Naive thymus-derived CD8-positive, alpha-beta T cell (primary cell): ENCODE results near the gene CGRRF1. TPM values are rescaled to one million over a fixed set of nuclear protein-coding genes. Genes with fewer than 3 reads are reported as not detected.

Experiments used
- ATAC-seq, 2 donors: fragments of 150-1000 bp; cut with Tn5 transposase in 1 of 2; sonication (Bioruptor Pico), chemical (Tn5 transposase) in 1 of 2; 1 replicate in 1 of 2; 2 replicates in 1 of 2; pipeline ENCODE4 v1.10.0; 2021; ENCODE audit warnings: mild to moderate bottlenecking in 2 of 2, moderate library complexity in 2 of 2
- POLR2A ChIA-PET: fragments of 350-600 bp; sonication (Branson Sonifier 250); formaldehyde crosslinking; loops from one replicate; lab custom pipeline; 2021; ENCODE audit warnings: antibody characterized with exemption; lab: Charles Lee
- DNase-seq, 10 donors: peaks; one replicate each; pipeline versions ENCODE4 v3.0.0 to v3.0.0-alpha.2; 2020 to 2022
- H3K27ac Mint-ChIP-seq, 10 donors: one replicate each; pipeline ENCODE4 v1.8.0; 2020 to 2022; ENCODE audit warnings: mild to moderate bottlenecking in 10 of 10, mixed read lengths in 10 of 10, moderate library complexity in 4 of 10, inconsistent platforms in 1 of 10
- H3K27me3 Mint-ChIP-seq, 5 donors: one replicate each; pipeline ENCODE4 v1.8.0; 2021 to 2022; ENCODE audit warnings: mixed read lengths in 5 of 5
- H3K36me3 Mint-ChIP-seq, 3 donors: one replicate each; pipeline ENCODE4 v1.8.0; 2020 to 2022; ENCODE audit warnings: mixed read lengths in 3 of 3, mild to moderate bottlenecking in 2 of 3, inconsistent platforms in 1 of 3
- H3K4me1 Mint-ChIP-seq, 4 donors: one replicate each; pipeline ENCODE4 v1.8.0; 2021 to 2022; ENCODE audit warnings: mixed read lengths in 4 of 4
- H3K4me3 Mint-ChIP-seq, 10 donors: one replicate each; pipeline ENCODE4 v1.8.0; 2020 to 2022; ENCODE audit warnings: mild to moderate bottlenecking in 10 of 10, mixed read lengths in 10 of 10, moderate library complexity in 6 of 10, inconsistent platforms in 1 of 10
- H3K9me3 Mint-ChIP-seq, 9 donors: one replicate each; pipeline ENCODE4 v1.8.0; 2020 to 2022; ENCODE audit warnings: mixed read lengths in 9 of 9, mild to moderate bottlenecking in 3 of 9, inconsistent platforms in 1 of 9, moderate library complexity in 1 of 9
- polyA plus RNA-seq, 3 donors: library from polyadenylated mRNA; unstranded; fragments of 300-500 nt; fragmentation: Illumina TruSeq; gene quantifications; one replicate each; pipeline ENCODE4 v1.2.3, GENCODE V29; 2021
- total RNA-seq, 8 experiments: library from RNA in 2 of 8; stranded (reverse) in 2 of 8; gene quantifications; one replicate each; pipeline ENCODE4 v1.2.3 and lab custom pipeline; 2021 to 2026

The CGRRF1 gene
- total and polyA plus RNA-seq, 5 experiments from 2014 or later = 19.4 to 29.2 (median 24.3) TPM

- peaks cover 0 to 19% (median 17%) of the 10 kb centered on the region in 3 donors for H3K36me3 Mint-ChIP-seq
Measured at GRCh38 chr14:54568821-54569595, 59.3 kb downstream of the CGRRF1 start.

GRCh38 chr14:54570047-54570446 lies 60.3 kb downstream of the CGRRF1 start:
- Mint-ChIP-seq H3K4me1 (peaks cover 3 to 16% (median 12%) of the 10 kb centered on the region in 4 donors), H3K27me3 (peaks cover 13 to 29% (median 22%) of the 10 kb centered on the region in 5 donors), H3K36me3 (peaks cover 0 to 27% (median 17%) of the 10 kb centered on the region in 3 donors), H3K9me3 (peaks cover 0 to 25% (median 15%) of the 10 kb centered on the region in 9 donors), H3K4me3 (no peak overlapping the region), H3K27ac (no peak overlapping the region)
- DNase-seq = no peak
- POLR2A ChIA-PET = no interaction called here
- ATAC-seq = no peak

More at GRCh38 chr14:54568821-54569595, 59.3 kb downstream of the CGRRF1 start:
- Mint-ChIP-seq H3K9me3 (peaks cover 0 to 20% (median 15%) of the 10 kb centered on the region in 9 donors), H3K4me1 (peaks cover 7 to 26% (median 19%) of the 10 kb centered on the region in 4 donors), H3K4me3 (peak overlapping the region in 8 of 10 donors; percentile 14 to 95 (median 74)), H3K27ac (no peak overlapping the region), H3K27me3 (peaks cover 7 to 26% (median 17%) of the 10 kb centered on the region in 5 donors)
- DNase-seq = no peak
- no peak for ATAC-seq
- POLR2A ChIA-PET = interaction anchor here (0.6 to 0.7 kb wide), 2 partner anchors 59 to 100 kb away, joined by 4 to 7 read pairs; no protein-coding TSS in a partner anchor

GRCh38 chr14:54570631-54571415 lies 61.1 kb downstream of the CGRRF1 start:
- no peak for DNase-seq
- Mint-ChIP-seq H3K27ac (no peak overlapping the region), H3K9me3 (peaks cover 0 to 25% (median 15%) of the 10 kb centered on the region in 9 donors), H3K36me3 (peaks cover 0 to 27% (median 17%) of the 10 kb centered on the region in 3 donors), H3K27me3 (peaks cover 13 to 30% (median 22%) of the 10 kb centered on the region in 5 donors), H3K4me1 (peaks cover 3 to 16% (median 10%) of the 10 kb centered on the region in 4 donors), H3K4me3 (no peak overlapping the region)
- ATAC-seq = no peak
- POLR2A ChIA-PET = no interaction called here

- Mint-ChIP-seq H3K27ac (no peak overlapping the region), H3K36me3 (peaks cover 0 to 31% (median 17%) of the 10 kb centered on the region in 3 donors), H3K4me3 (no peak overlapping the region), H3K27me3 (peaks cover 24 to 44% (median 30%) of the 10 kb centered on the region in 5 donors), H3K9me3 (peaks cover 0 to 25% (median 15%) of the 10 kb centered on the region in 9 donors), H3K4me1 (peaks cover 2 to 16% (median 8%) of the 10 kb centered on the region in 4 donors)
- POLR2A ChIA-PET = no interaction called here
- peak in 1 of 10 donors; percentile 2 for DNase-seq
- no peak for ATAC-seq
Measured at GRCh38 chr14:54572316-54572715, 62.6 kb downstream of the CGRRF1 start.

GRCh38 chr14:54574528-54574927 lies 64.8 kb downstream of the CGRRF1 start:
- POLR2A ChIA-PET = interaction anchor here (0.8 kb wide), 1 partner anchor 8 kb away, joined by 3 read pairs; no protein-coding TSS in a partner anchor
- DNase-seq (no peak), ATAC-seq (no peak)
- H3K4me1 Mint-ChIP-seq = peaks cover 0 to under 1% (median 0%) of the 10 kb centered on the region in 4 donors
- H3K36me3 Mint-ChIP-seq = peaks cover 0 to 31% (median 17%) of the 10 kb centered on the region in 3 donors
- no peak overlapping the region for H3K27ac Mint-ChIP-seq
- peaks cover 23 to 44% (median 32%) of the 10 kb centered on the region in 5 donors for H3K27me3 Mint-ChIP-seq
- H3K4me3 Mint-ChIP-seq = no peak overlapping the region
- H3K9me3 Mint-ChIP-seq = peaks cover 0 to 25% (median 15%) of the 10 kb centered on the region in 9 donors

GRCh38 chr14:54577494-54577893 lies 67.8 kb downstream of the CGRRF1 start:
- DNase-seq = no peak
- Mint-ChIP-seq H3K27me3 (peaks cover 13 to 34% (median 20%) of the 10 kb centered on the region in 5 donors), H3K4me1 (no peaks in the 10 kb centered on the region), H3K36me3 (peaks cover 0 to 24% (median 9%) of the 10 kb centered on the region in 3 donors), H3K27ac (no peak overlapping the region), H3K4me3 (no peak overlapping the region), H3K9me3 (peaks cover 0 to 18% (median 9%) of the 10 kb centered on the region in 9 donors)
- ATAC-seq = no peak
- POLR2A ChIA-PET = no interaction called here

- H3K4me1 Mint-ChIP-seq = no peaks in the 10 kb centered on the region
- no peak overlapping the region for H3K4me3 Mint-ChIP-seq
- DNase-seq (no peak), ATAC-seq (no peak)
- H3K27me3 Mint-ChIP-seq = peaks cover 12 to 34% (median 20%) of the 10 kb centered on the region in 5 donors
- peaks cover 0 to 21% (median 7%) of the 10 kb centered on the region in 3 donors for H3K36me3 Mint-ChIP-seq
- peaks cover 0 to 14% (median 7%) of the 10 kb centered on the region in 9 donors for H3K9me3 Mint-ChIP-seq
- no peak overlapping the region for H3K27ac Mint-ChIP-seq
- POLR2A ChIA-PET = no interaction called here
Measured at GRCh38 chr14:54577977-54578376, 68.3 kb downstream of the CGRRF1 start.

GRCh38 chr14:54579621-54580020 lies 69.9 kb downstream of the CGRRF1 start:
- peaks cover 0 to 4% (median 0%) of the 10 kb centered on the region in 9 donors for H3K9me3 Mint-ChIP-seq
- peaks cover 0 to 6% (median 0%) of the 10 kb centered on the region in 3 donors for H3K36me3 Mint-ChIP-seq
- H3K4me1 Mint-ChIP-seq = no peaks in the 10 kb centered on the region
- H3K27ac Mint-ChIP-seq = no peak overlapping the region
- DNase-seq (no peak), ATAC-seq (no peak)
- H3K27me3 Mint-ChIP-seq = peaks cover 6 to 22% (median 12%) of the 10 kb centered on the region in 5 donors
- POLR2A ChIA-PET = no interaction called here
- H3K4me3 Mint-ChIP-seq = no peak overlapping the region

- DNase-seq = no peak
- no peaks in the 10 kb centered on the region for H3K4me1 Mint-ChIP-seq
- peaks cover 2 to 13% (median 11%) of the 10 kb centered on the region in 5 donors for H3K27me3 Mint-ChIP-seq
- POLR2A ChIA-PET = interaction anchor here (0.6 kb wide), 1 partner anchor 1885 kb away, joined by 5 read pairs; no protein-coding TSS in a partner anchor
- peaks cover 0 to 3% (median 0%) of the 10 kb centered on the region in 3 donors for H3K36me3 Mint-ChIP-seq
- no peak overlapping the region for H3K4me3 Mint-ChIP-seq
- no peak overlapping the region for H3K27ac Mint-ChIP-seq
- H3K9me3 Mint-ChIP-seq = no peaks in the 10 kb centered on the region
- no peak for ATAC-seq
Measured at GRCh38 chr14:54580933-54581332, 71.2 kb downstream of the CGRRF1 start.

- H3K36me3 Mint-ChIP-seq = no peaks in the 10 kb centered on the region
- ATAC-seq = no peak
- POLR2A ChIA-PET = no interaction called here
- no peak overlapping the region for H3K4me3 Mint-ChIP-seq
- peaks cover 0 to 10% (median 2%) of the 10 kb centered on the region in 5 donors for H3K27me3 Mint-ChIP-seq
- no peak for DNase-seq
- no peaks in the 10 kb centered on the region for H3K9me3 Mint-ChIP-seq
- no peak overlapping the region for H3K27ac Mint-ChIP-seq
- no peaks in the 10 kb centered on the region for H3K4me1 Mint-ChIP-seq
Measured at GRCh38 chr14:54582334-54582733, 72.6 kb downstream of the CGRRF1 start.

- Mint-ChIP-seq H3K27me3 (peaks cover 0 to 10% (median 3%) of the 10 kb centered on the region in 5 donors), H3K27ac (no peak overlapping the region), H3K9me3 (no peaks in the 10 kb centered on the region), H3K36me3 (no peaks in the 10 kb centered on the region), H3K4me1 (no peaks in the 10 kb centered on the region), H3K4me3 (no peak overlapping the region)
- POLR2A ChIA-PET = no interaction called here
- DNase-seq (no peak), ATAC-seq (no peak)
Measured at GRCh38 chr14:54584097-54584496, 74.4 kb downstream of the CGRRF1 start.

GRCh38 chr14:54585214-54585613 lies 75.5 kb downstream of the CGRRF1 start:
- H3K27me3 Mint-ChIP-seq = peaks cover 0 to 10% (median 3%) of the 10 kb centered on the region in 5 donors
- no peak overlapping the region for H3K27ac Mint-ChIP-seq
- H3K9me3 Mint-ChIP-seq = no peaks in the 10 kb centered on the region
- no peaks in the 10 kb centered on the region for H3K36me3 Mint-ChIP-seq
- ATAC-seq (no peak), DNase-seq (no peak)
- POLR2A ChIA-PET = no interaction called here
- H3K4me1 Mint-ChIP-seq = no peaks in the 10 kb centered on the region
- no peak overlapping the region for H3K4me3 Mint-ChIP-seq
